H9 (cell line): ENCODE data around the gene DLK1. TPM values are rescaled to one million over a fixed set of nuclear protein-coding genes. Genes with fewer than 3 reads are reported as not detected.

Experiments
- DNase-seq: peaks from one replicate; pipeline ENCODE4 v3.0.0-alpha.2; 2017
- H2AFZ ChIP-seq: one replicate; pipeline ENCODE4 v1.6.1; 2013; ENCODE audit warnings: mild to moderate bottlenecking, low read length, control low read depth, moderate library complexity
- H2AK5ac ChIP-seq: 2 replicates; pipeline ENCODE4 v1.6.1; 2013; ENCODE audit warnings: low read length, control low read depth, mixed read lengths; ENCODE audit not compliant: insufficient read length
- H2BK120ac ChIP-seq: one replicate; pipeline ENCODE4 v1.6.1; 2013; ENCODE audit warnings: low read depth, mild to moderate bottlenecking, low read length, control low read depth, inconsistent platforms; ENCODE audit not compliant: poor library complexity, severe bottlenecking
- H2BK12ac ChIP-seq: 2 replicates; pipeline ENCODE4 v1.6.1; 2013; ENCODE audit warnings: low read length, control low read depth, mixed read lengths, low read depth; ENCODE audit not compliant: insufficient read length
- H2BK15ac ChIP-seq: 2 replicates; pipeline ENCODE4 v1.6.1; 2013; ENCODE audit warnings: low read depth, low read length, control low read depth
- H2BK20ac ChIP-seq: one replicate; pipeline ENCODE4 v1.6.1; 2013; ENCODE audit warnings: low read depth, mild to moderate bottlenecking, low read length, control low read depth, inconsistent platforms; ENCODE audit not compliant: poor library complexity, severe bottlenecking
- H2BK5ac ChIP-seq: 2 replicates; pipeline ENCODE4 v1.6.1; 2013; ENCODE audit warnings: low read length, control low read depth, mixed read lengths; ENCODE audit not compliant: insufficient read length
- H3K14ac ChIP-seq: 2 replicates; pipeline ENCODE4 v1.6.1; 2013; ENCODE audit warnings: low read length, control low read depth; ENCODE audit not compliant: insufficient read depth
- H3K18ac ChIP-seq: 2 replicates; pipeline ENCODE4 v1.6.1; 2013; ENCODE audit warnings: low read depth, mild to moderate bottlenecking, mixed read lengths, low read length, control low read depth; ENCODE audit not compliant: insufficient read length
- H3K23ac ChIP-seq: 2 replicates; pipeline ENCODE4 v1.6.1; 2013; ENCODE audit warnings: low read length, control low read depth, mixed read lengths, low read depth; ENCODE audit not compliant: insufficient read length
- H3K23me2 ChIP-seq: 2 replicates; pipeline ENCODE4 v1.6.1; 2013; ENCODE audit warnings: low read depth, mild to moderate bottlenecking, mixed read lengths, low read length, control low read depth; ENCODE audit not compliant: insufficient read length, poor library complexity, severe bottlenecking
- H3K27ac ChIP-seq: 2 replicates; pipeline ENCODE4 v1.5.1; 2013; ENCODE audit warnings: low read length, control low read depth, mixed read lengths, low read depth; ENCODE audit not compliant: insufficient read length
- H3K27me3 ChIP-seq: 2 replicates; pipeline ENCODE4 v1.6.1; 2013; ENCODE audit warnings: low read length, control low read depth, inconsistent platforms; ENCODE audit not compliant: insufficient read depth
- H3K4ac ChIP-seq: 2 replicates; pipeline ENCODE4 v1.6.1; 2013; ENCODE audit warnings: low read depth, mild to moderate bottlenecking, control low read depth, inconsistent platforms, low read length, moderate library complexity
- H3K4me1 ChIP-seq: 2 replicates; pipeline ENCODE4 v1.6.1; 2013; ENCODE audit warnings: low read length, control low read depth, inconsistent platforms; ENCODE audit not compliant: insufficient read depth
- H3K4me2 ChIP-seq: 2 replicates; pipeline ENCODE4 v1.6.1; 2013; ENCODE audit warnings: low read length, control low read depth, mixed read lengths; ENCODE audit not compliant: insufficient read length, insufficient read depth
- H3K56ac ChIP-seq: 2 replicates; pipeline ENCODE4 v1.6.1; 2013; ENCODE audit warnings: low read depth, mild to moderate bottlenecking, mixed read lengths, low read length, control low read depth; ENCODE audit not compliant: insufficient read length
- H3K79me1 ChIP-seq: 2 replicates; pipeline ENCODE4 v1.6.1; 2013; ENCODE audit warnings: low read depth, mild to moderate bottlenecking, moderate library complexity, low read length, control low read depth, inconsistent platforms; ENCODE audit not compliant: insufficient read depth, poor library complexity, severe bottlenecking
- H3K79me2 ChIP-seq: 2 replicates; pipeline ENCODE4 v1.6.1; 2013; ENCODE audit warnings: low read length, control low read depth, inconsistent platforms; ENCODE audit not compliant: insufficient read depth
- H3K9ac ChIP-seq: 2 replicates; pipeline ENCODE4 v1.6.1; 2013; ENCODE audit warnings: low read length, control low read depth, mixed read lengths; ENCODE audit not compliant: insufficient read length; ENCODE audit errors: extremely low read depth
- H3K9me3 ChIP-seq: one replicate; pipeline ENCODE4 v1.6.1; 2013; ENCODE audit warnings: low read depth, low read length, inconsistent platforms; ENCODE audit not compliant: control insufficient read depth
- H3T11ph ChIP-seq: one replicate; pipeline ENCODE4 v1.6.1; 2013; ENCODE audit warnings: mild to moderate bottlenecking, low read length, control low read depth, inconsistent platforms
- H4K20me1 ChIP-seq: one replicate; pipeline ENCODE4 v1.6.1; 2013; ENCODE audit not compliant: control insufficient read depth, insufficient read length, insufficient read depth
- H4K5ac ChIP-seq: 2 replicates; pipeline ENCODE4 v1.6.1; 2013; ENCODE audit warnings: low read depth, mild to moderate bottlenecking, mixed read lengths, low read length, control low read depth; ENCODE audit not compliant: insufficient read length
- H4K8ac ChIP-seq: replicated peaks from 2 replicates; pipeline ENCODE4 v1.6.1; 2013; ENCODE audit warnings: low read length, control low read depth, mixed read lengths, low read depth; ENCODE audit not compliant: insufficient read length
- H4K91ac ChIP-seq: 2 replicates; pipeline ENCODE4 v1.6.1; 2013; ENCODE audit warnings: low read depth, mild to moderate bottlenecking, moderate library complexity, mixed read lengths, low read length, control low read depth; ENCODE audit not compliant: insufficient read length
- H3K27ac Mint-ChIP-seq, 3 experiments: 2 replicates in 2 of 3; 3 replicates in 1 of 3; pipeline ENCODE4 v1.8.0; 2020 to 2021; ENCODE audit warnings: mixed read lengths in 3 of 3, mild to moderate bottlenecking in 1 of 3, moderate library complexity in 1 of 3
- H3K27me3 Mint-ChIP-seq: 2 replicates; pipeline ENCODE4 v1.8.0; 2021; ENCODE audit warnings: low read depth, mild to moderate bottlenecking, moderate library complexity, mixed read lengths
- H3K36me3 Mint-ChIP-seq, 3 experiments: 2 replicates in 2 of 3; 3 replicates in 1 of 3; pipeline ENCODE4 v1.8.0; 2020 to 2021; ENCODE audit warnings: low read depth in 3 of 3, mixed read lengths in 3 of 3; ENCODE audit not compliant: insufficient read depth in 1 of 3
- H3K4me1 Mint-ChIP-seq, 2 experiments: 2 replicates each; pipeline ENCODE4 v1.8.0; 2020; ENCODE audit warnings: mixed read lengths in 2 of 2
- H3K4me3 Mint-ChIP-seq, 2 experiments: 2 replicates in 1 of 2; 3 replicates in 1 of 2; pipeline ENCODE4 v1.8.0; 2020 to 2021; ENCODE audit warnings: mild to moderate bottlenecking in 2 of 2, mixed read lengths in 2 of 2, moderate library complexity in 1 of 2
- H3K9me3 Mint-ChIP-seq, 2 experiments: 2 replicates in 1 of 2; 3 replicates in 1 of 2; pipeline ENCODE4 v1.8.0; 2020; ENCODE audit warnings: mild to moderate bottlenecking in 2 of 2, mixed read lengths in 2 of 2, moderate library complexity in 1 of 2
- WGBS: extraction: QIAGEN DNeasy Blood & Tissue Kit; methylation state at CpG from one replicate; pipeline ENCODE4 v1.1.7; 2013; ENCODE audit warnings: missing lambda C conversion rate, low lambda C conversion rate, mixed read lengths; ENCODE audit not compliant: insufficient read length; ENCODE audit errors: extremely low coverage; 5-methylcytosine and 5-hydroxymethylcytosine counted together
- total RNA-seq: library from RNA; stranded (reverse); gene quantifications from 2 replicates; pipeline ENCODE4 v1.2.1, GENCODE V29; 2021
- TF ChIP-seq, protein P1 (sequence below): fragments of 200-600 bp; sonication (generic); conservative IDR thresholded peaks from 3 replicates; pipeline ENCODE4 v1.8.0; 2021; ENCODE audit warnings: antibody characterized with exemption, mild to moderate bottlenecking

DLK1 gene
- total RNA-seq, 1 experiment from 2014 or later = 2.8 TPM

DNA sequence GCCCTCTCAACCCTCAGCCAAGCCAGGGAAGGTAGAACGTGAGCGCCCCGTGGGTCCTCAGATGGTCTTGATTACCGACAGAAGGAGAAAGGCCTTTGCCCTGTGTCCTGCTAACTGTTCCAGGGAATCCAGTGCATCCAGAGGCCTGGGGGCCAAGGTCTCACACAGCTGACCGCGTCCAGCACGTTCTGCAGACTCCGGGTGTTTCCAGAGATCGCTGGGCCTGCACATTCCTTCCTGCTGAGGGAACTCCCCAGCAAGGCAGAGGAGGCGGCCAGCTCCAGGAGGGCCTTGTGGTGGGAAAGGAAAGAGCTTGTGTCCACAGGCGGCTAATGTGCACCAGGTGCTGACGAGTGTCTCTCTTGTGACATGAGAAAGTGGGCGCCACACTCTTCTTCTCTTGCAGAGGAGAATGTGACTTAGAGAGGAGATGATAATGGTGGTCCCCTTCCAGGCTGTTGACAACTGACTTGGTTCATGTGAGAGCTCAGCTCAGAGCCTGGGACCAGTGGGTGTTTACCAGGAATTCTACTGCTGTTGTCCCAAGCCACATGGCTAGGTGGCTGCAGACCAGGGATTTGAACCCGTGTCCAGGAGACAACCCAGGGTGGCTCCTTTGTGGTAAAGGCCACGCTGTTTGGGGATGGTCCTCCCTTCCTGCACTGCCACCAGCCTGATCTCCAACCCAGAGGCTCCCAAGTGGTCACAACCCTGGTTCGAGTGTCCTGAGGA, 46.8 kb upstream of the DLK1 start:
- no peak overlapping the region for H3K4me2 ChIP-seq

More for the DNA sequence above, 46.8 kb upstream of the DLK1 start:
- Histone ChIP-seq H3K23ac (no peak overlapping the region), H3K79me2 (no peaks in the 10 kb centered on the region), H3T11ph (no peak overlapping the region), H4K20me1 (no peaks in the 10 kb centered on the region), H3K79me1 (no peaks in the 10 kb centered on the region), H2AFZ (no peak overlapping the region), H3K27me3 (no peaks in the 10 kb centered on the region), H4K91ac (no peak overlapping the region), H2BK20ac (no peak overlapping the region), H2AK5ac (no peak overlapping the region), H3K4ac (no peak overlapping the region), H2BK5ac (no peak overlapping the region), H3K14ac (no peak overlapping the region; the same call in 1 of the 2 replicates), H3K4me1 (no peaks in the 10 kb centered on the region), H3K56ac (no peak overlapping the region), H4K5ac (no peak overlapping the region), H3K27ac (no peak overlapping the region), H3K9me3 (no peaks in the 10 kb centered on the region), H4K8ac (no peak overlapping the region), H2BK12ac (no peak overlapping the region), H3K23me2 (no peaks in the 10 kb centered on the region), H2BK120ac (no peak overlapping the region), H3K9ac (no peak overlapping the region), H3K18ac (no peak overlapping the region), H2BK15ac (no peak overlapping the region)
- TF ChIP-seq, protein P1, sequence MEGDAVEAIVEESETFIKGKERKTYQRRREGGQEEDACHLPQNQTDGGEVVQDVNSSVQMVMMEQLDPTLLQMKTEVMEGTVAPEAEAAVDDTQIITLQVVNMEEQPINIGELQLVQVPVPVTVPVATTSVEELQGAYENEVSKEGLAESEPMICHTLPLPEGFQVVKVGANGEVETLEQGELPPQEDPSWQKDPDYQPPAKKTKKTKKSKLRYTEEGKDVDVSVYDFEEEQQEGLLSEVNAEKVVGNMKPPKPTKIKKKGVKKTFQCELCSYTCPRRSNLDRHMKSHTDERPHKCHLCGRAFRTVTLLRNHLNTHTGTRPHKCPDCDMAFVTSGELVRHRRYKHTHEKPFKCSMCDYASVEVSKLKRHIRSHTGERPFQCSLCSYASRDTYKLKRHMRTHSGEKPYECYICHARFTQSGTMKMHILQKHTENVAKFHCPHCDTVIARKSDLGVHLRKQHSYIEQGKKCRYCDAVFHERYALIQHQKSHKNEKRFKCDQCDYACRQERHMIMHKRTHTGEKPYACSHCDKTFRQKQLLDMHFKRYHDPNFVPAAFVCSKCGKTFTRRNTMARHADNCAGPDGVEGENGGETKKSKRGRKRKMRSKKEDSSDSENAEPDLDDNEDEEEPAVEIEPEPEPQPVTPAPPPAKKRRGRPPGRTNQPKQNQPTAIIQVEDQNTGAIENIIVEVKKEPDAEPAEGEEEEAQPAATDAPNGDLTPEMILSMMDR = no peak
- Mint-ChIP-seq H3K36me3 (no peaks in the 10 kb centered on the region), H3K27me3 (peaks cover 3% of the 10 kb centered on the region), H3K9me3 (peaks cover 0 to 5% of the 10 kb centered on the region in 2 experiments; a peak in 1 of 5 replicates), H3K4me1 (peaks cover under 1 to 10% of the 10 kb centered on the region in 2 experiments; a peak in 3 of 4 replicates), H3K4me3 (no peak overlapping the region), H3K27ac (no peak overlapping the region; a peak in 1 of 7 replicates)
- DNase-seq = no peak
- no CpG with 5 or more reads among the region's 16 CpGs for WGBS
